WTC11 (cell line): ENCODE data around the gene NFILZ.

Experiments used
- ELF4 ChIP-seq: sonication (generic); formaldehyde crosslinking; IDR thresholded peaks from 2 replicates; pipeline ENCODE4 v1.8.1; 2022; ENCODE audit warnings: low read depth, mild to moderate bottlenecking, moderate library complexity, missing genetic modification reagents
- NFATC4 ChIP-seq: fragments of 250-450 bp; sonication (Bioruptor Pico); IDR thresholded peaks from 2 replicates; pipeline ENCODE4 v1.9.0; 2021; ENCODE audit warnings: mild to moderate bottlenecking
- SP1 ChIP-seq: sonication (generic); formaldehyde crosslinking; conservative IDR thresholded peaks from 2 replicates; pipeline ENCODE4 v1.8.1; 2022; ENCODE audit warnings: missing genetic modification reagents
- TP53 ChIP-seq: sonication (generic); formaldehyde crosslinking; IDR thresholded peaks from 2 replicates; pipeline ENCODE4 v1.8.1; 2023; ENCODE audit warnings: mild to moderate bottlenecking, missing genetic modification reagents
- TF ChIP-seq, protein P1 (sequence below): fragments of 250-450 bp; sonication (Bioruptor Pico); IDR thresholded peaks from 2 replicates; pipeline ENCODE4 v2.1.2; 2022; ENCODE audit warnings: mild to moderate bottlenecking, moderate library complexity
- TF ChIP-seq, protein P2 (sequence below): sonication (generic); formaldehyde crosslinking; IDR thresholded peaks from 2 replicates; pipeline ENCODE4 v1.8.0; 2023; ENCODE audit warnings: missing genetic modification reagents
- TF ChIP-seq, protein P3 (sequence below): sonication (generic); formaldehyde crosslinking; IDR thresholded peaks from 2 replicates; pipeline ENCODE4 v1.8.0; 2022; ENCODE audit warnings: mild to moderate bottlenecking, missing genetic modification reagents
- TF ChIP-seq, protein P4 (sequence below): sonication (generic); formaldehyde crosslinking; IDR thresholded peaks from 2 replicates; pipeline ENCODE4 v1.8.0; 2022; ENCODE audit warnings: missing genetic modification reagents

DNA sequence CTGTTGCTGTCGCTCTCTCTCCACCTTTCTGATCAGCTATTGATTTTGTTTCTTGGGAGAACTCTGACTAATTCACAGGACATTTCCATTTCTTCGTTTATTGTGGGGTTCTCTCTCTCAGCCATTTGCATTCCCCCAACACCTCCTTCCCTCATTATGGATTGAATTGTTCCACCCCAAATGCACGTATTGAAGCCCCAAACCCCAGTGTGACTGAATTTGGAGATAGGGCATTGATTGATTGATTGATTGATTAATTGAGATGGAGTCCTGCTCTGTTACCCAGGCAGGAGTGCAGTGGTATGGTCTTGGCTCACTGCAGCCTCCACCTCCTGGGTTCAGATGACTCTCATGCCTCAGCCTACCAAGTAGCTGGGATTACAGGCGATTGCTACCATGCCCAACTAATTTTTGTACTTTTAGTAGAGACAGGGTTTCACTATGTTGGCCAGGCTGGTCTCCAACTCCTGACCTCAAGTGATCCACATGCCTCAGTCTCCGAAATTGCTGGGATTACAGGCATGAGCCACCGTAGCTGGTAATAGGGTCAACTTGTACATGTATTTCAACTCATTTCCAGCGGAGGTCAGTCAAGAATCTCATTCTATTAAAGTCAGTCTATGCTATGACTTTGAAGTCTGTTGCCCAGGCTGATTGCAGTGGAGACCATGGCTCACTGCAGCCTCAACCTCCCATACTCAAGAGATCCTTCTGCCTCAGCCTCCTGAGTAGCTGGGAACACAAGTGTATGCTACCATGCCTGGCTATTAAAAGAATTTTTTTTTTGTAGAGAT, 13.6 kb downstream of the NFILZ start:
- TF ChIP-seq ELF4 (CRISPR knock-in tag) (no peak), SP1 (no peak), NFATC4 (CRISPR knock-in tag) (no peak), TP53 (CRISPR knock-in tag) (no peak)
- TF ChIP-seq, protein P1, sequence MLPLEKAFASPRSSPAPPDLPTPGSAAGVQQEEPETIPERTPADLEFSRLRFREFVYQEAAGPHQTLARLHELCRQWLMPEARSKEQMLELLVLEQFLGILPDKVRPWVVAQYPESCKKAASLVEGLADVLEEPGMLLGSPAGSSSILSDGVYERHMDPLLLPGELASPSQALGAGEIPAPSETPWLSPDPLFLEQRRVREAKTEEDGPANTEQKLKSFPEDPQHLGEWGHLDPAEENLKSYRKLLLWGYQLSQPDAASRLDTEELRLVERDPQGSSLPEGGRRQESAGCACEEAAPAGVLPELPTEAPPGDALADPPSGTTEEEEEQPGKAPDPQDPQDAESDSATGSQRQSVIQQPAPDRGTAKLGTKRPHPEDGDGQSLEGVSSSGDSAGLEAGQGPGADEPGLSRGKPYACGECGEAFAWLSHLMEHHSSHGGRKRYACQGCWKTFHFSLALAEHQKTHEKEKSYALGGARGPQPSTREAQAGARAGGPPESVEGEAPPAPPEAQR (CRISPR knock-in tag) = no peak
- TF ChIP-seq, protein P2, sequence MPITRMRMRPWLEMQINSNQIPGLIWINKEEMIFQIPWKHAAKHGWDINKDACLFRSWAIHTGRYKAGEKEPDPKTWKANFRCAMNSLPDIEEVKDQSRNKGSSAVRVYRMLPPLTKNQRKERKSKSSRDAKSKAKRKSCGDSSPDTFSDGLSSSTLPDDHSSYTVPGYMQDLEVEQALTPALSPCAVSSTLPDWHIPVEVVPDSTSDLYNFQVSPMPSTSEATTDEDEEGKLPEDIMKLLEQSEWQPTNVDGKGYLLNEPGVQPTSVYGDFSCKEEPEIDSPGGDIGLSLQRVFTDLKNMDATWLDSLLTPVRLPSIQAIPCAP = no peak
- TF ChIP-seq, protein P3, sequence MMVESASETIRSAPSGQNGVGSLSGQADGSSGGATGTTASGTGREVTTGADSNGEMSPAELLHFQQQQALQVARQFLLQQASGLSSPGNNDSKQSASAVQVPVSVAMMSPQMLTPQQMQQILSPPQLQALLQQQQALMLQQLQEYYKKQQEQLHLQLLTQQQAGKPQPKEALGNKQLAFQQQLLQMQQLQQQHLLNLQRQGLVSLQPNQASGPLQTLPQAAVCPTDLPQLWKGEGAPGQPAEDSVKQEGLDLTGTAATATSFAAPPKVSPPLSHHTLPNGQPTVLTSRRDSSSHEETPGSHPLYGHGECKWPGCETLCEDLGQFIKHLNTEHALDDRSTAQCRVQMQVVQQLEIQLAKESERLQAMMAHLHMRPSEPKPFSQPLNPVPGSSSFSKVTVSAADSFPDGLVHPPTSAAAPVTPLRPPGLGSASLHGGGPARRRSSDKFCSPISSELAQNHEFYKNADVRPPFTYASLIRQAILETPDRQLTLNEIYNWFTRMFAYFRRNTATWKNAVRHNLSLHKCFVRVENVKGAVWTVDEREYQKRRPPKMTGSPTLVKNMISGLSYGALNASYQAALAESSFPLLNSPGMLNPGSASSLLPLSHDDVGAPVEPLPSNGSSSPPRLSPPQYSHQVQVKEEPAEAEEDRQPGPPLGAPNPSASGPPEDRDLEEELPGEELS (CRISPR knock-in tag) = no peak
- TF ChIP-seq, protein P4, sequence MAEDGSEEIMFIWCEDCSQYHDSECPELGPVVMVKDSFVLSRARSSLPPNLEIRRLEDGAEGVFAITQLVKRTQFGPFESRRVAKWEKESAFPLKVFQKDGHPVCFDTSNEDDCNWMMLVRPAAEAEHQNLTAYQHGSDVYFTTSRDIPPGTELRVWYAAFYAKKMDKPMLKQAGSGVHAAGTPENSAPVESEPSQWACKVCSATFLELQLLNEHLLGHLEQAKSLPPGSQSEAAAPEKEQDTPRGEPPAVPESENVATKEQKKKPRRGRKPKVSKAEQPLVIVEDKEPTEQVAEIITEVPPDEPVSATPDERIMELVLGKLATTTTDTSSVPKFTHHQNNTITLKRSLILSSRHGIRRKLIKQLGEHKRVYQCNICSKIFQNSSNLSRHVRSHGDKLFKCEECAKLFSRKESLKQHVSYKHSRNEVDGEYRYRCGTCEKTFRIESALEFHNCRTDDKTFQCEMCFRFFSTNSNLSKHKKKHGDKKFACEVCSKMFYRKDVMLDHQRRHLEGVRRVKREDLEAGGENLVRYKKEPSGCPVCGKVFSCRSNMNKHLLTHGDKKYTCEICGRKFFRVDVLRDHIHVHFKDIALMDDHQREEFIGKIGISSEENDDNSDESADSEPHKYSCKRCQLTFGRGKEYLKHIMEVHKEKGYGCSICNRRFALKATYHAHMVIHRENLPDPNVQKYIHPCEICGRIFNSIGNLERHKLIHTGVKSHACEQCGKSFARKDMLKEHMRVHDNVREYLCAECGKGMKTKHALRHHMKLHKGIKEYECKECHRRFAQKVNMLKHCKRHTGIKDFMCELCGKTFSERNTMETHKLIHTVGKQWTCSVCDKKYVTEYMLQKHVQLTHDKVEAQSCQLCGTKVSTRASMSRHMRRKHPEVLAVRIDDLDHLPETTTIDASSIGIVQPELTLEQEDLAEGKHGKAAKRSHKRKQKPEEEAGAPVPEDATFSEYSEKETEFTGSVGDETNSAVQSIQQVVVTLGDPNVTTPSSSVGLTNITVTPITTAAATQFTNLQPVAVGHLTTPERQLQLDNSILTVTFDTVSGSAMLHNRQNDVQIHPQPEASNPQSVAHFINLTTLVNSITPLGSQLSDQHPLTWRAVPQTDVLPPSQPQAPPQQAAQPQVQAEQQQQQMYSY (CRISPR knock-in tag) = no peak
